ENCODE results near the gene REEP2. TPM values are rescaled to one million over a fixed set of nuclear protein-coding genes. Genes with fewer than 3 reads are reported as not detected.
A peak's percentile ranks its signal among the peaks of the same experiment; 100 is the strongest.

Gene REEP2
- total RNA-seq, 1 donor from 2014 or later, result 17.2 TPM

GRCh38 chr5:138454121-138454520 lies 15.3 kb downstream of the REEP2 start:
- H3K4me2 ChIP-seq (ENCODE audit: low read length), result no peak overlapping the region
- Mint-ChIP-seq H3K36me3 (ENCODE audit: low read depth, unreplicated experiment) (peaks cover 2% of the 10 kb centered on the region), H3K4me3 (ENCODE audit: unreplicated experiment) (no peak overlapping the region), H3K9me3 (ENCODE audit: unreplicated experiment) (no peaks in the 10 kb centered on the region), H3K27me3 (ENCODE audit: low read depth, unreplicated experiment) (peaks cover 41% of the 10 kb centered on the region), H3K27ac (ENCODE audit: unreplicated experiment) (no peak overlapping the region), H3K4me1 (ENCODE audit: low read depth, unreplicated experiment) (peaks cover 6% of the 10 kb centered on the region)
- DNase-seq (ENCODE audit: low read depth) (no peak), FAIRE-seq (no peak)
- H3K4me1 ChIP-seq (ENCODE audit: insufficient read depth, low read length), result peaks cover 4% of the 10 kb centered on the region
- H3K27me3 ChIP-seq (ENCODE audit: insufficient read depth, low read length), result no peaks in the 10 kb centered on the region
- H2AFZ ChIP-seq (ENCODE audit: low read depth, low read length), result no peak overlapping the region
- no peaks in the 10 kb centered on the region for H3K9me3 ChIP-seq (ENCODE audit: insufficient read depth, low read depth, low read length)
- no peak for TF ChIP-seq EZH2 (IDR thresholded peaks at IDR 0.05; ENCODE audit: insufficient read depth, low read length)
- TF ChIP-seq CTCF (IDR thresholded peaks at IDR 0.05; ENCODE audit: insufficient read depth, low read depth, low read length), result no peak
- no peak overlapping the region for H3K27ac ChIP-seq (ENCODE audit: low read depth, low read length)
- H3K9ac ChIP-seq (ENCODE audit: low read length), result no peak overlapping the region
- no peak overlapping the region for H3K4me3 ChIP-seq (ENCODE audit: insufficient read depth, low read depth, low read length)
- H3K79me2 ChIP-seq (ENCODE audit: insufficient read depth, low read length), result no peaks in the 10 kb centered on the region
- no peaks in the 10 kb centered on the region for H3K36me3 ChIP-seq (ENCODE audit: insufficient read depth, low read length)
- H4K20me1 ChIP-seq (ENCODE audit: insufficient read depth, low read length), result no peaks in the 10 kb centered on the region

- Mint-ChIP-seq H3K9me3 (ENCODE audit: unreplicated experiment) (no peaks in the 10 kb centered on the region), H3K27ac (ENCODE audit: unreplicated experiment) (no peak overlapping the region), H3K4me1 (ENCODE audit: low read depth, unreplicated experiment) (peaks cover 8% of the 10 kb centered on the region), H3K27me3 (ENCODE audit: low read depth, unreplicated experiment) (peaks cover 37% of the 10 kb centered on the region), H3K36me3 (ENCODE audit: low read depth, unreplicated experiment) (peaks cover 2% of the 10 kb centered on the region), H3K4me3 (ENCODE audit: unreplicated experiment) (no peak overlapping the region)
- H3K27me3 ChIP-seq (ENCODE audit: insufficient read depth, low read length), result no peaks in the 10 kb centered on the region
- H2AFZ ChIP-seq (ENCODE audit: low read depth, low read length), result peak overlapping the region; percentile 56
- no peak overlapping the region for H3K4me3 ChIP-seq (ENCODE audit: insufficient read depth, low read depth, low read length)
- no peaks in the 10 kb centered on the region for H3K36me3 ChIP-seq (ENCODE audit: insufficient read depth, low read length)
- H3K4me2 ChIP-seq (ENCODE audit: low read length), result peak overlapping the region; percentile 54
- no peaks in the 10 kb centered on the region for H4K20me1 ChIP-seq (ENCODE audit: insufficient read depth, low read length)
- H3K27ac ChIP-seq (ENCODE audit: low read depth, low read length), result no peak overlapping the region
- no peaks in the 10 kb centered on the region for H3K79me2 ChIP-seq (ENCODE audit: insufficient read depth, low read length)
- DNase-seq (ENCODE audit: low read depth), result no peak
- no peak overlapping the region for H3K9ac ChIP-seq (ENCODE audit: low read length)
- TF ChIP-seq EZH2 (IDR thresholded peaks at IDR 0.05; ENCODE audit: insufficient read depth, low read length), result no peak
- TF ChIP-seq CTCF (IDR thresholded peaks at IDR 0.05; ENCODE audit: insufficient read depth, low read depth, low read length), result no peak
- FAIRE-seq, result no peak
- no peaks in the 10 kb centered on the region for H3K4me1 ChIP-seq (ENCODE audit: insufficient read depth, low read length)
- no peaks in the 10 kb centered on the region for H3K9me3 ChIP-seq (ENCODE audit: insufficient read depth, low read depth, low read length)
Observed at GRCh38 chr5:138455232-138455930, 16.5 kb downstream of the REEP2 start.
